Vagina (tissue), 2 donors: ENCODE data around the gene RALB.

ENCODE experiments used
- CTCF ChIP-seq, 3 experiments: fragments of 450-650 bp in 2 of 3; fragments of 200-600 bp in 1 of 3; sonication (generic) in 1 of 3; IDR thresholded peaks; one replicate each; pipeline ENCODE4 v1.5.1; 2017 to 2019; ENCODE audit warnings: antibody characterized with exemption in 3 of 3, mild to moderate bottlenecking in 2 of 3, moderate library complexity in 2 of 3
- POLR2A ChIP-seq, 2 donors: fragments of 450-650 bp; IDR thresholded peaks; one replicate each; pipeline ENCODE4 v1.6.1; 2017; ENCODE audit warnings: antibody characterized with exemption in 2 of 2, mild to moderate bottlenecking in 2 of 2, moderate library complexity in 2 of 2

- no peak for TF ChIP-seq POLR2A (IDR thresholded peaks at IDR 0.05)
- TF ChIP-seq CTCF (IDR thresholded peaks at IDR 0.05), result no peak
Observed at GRCh38 chr2:120238728-120239487, 13.7 kb upstream of the RALB start.
